K562 (cell line): ENCODE measurements around the gene TRMT2A. TPM values are rescaled to one million over a fixed set of nuclear protein-coding genes. Genes with fewer than 3 reads are reported as not detected.
A peak's percentile ranks its signal among the peaks of the same experiment; 100 is the strongest.

Experiments used
- ARHGAP35 ChIP-seq: fragments of 450-650 bp; IDR thresholded peaks from 2 replicates; pipeline ENCODE4 v1.6.1; 2018; ENCODE audit not compliant: partially characterized antibody
- CBFB ChIP-seq: sonication (generic); formaldehyde crosslinking; IDR thresholded peaks from 2 replicates; pipeline ENCODE4 v1.4.0; 2020; ENCODE audit warnings: mild to moderate bottlenecking, missing genetic modification reagents
- CBX8 ChIP-seq: fragments of 200-600 bp; sonication (generic); IDR thresholded peaks from 2 replicates; pipeline ENCODE4 v1.6.1; 2012; ENCODE audit warnings: borderline replicate concordance, mixed run types, low read depth, mild to moderate bottlenecking, moderate library complexity, mixed read lengths, low read length, control low read depth, inconsistent platforms; ENCODE audit not compliant: poor library complexity, severe bottlenecking; ENCODE audit errors: extremely low read depth
- GABPA ChIP-seq: fragments of 200-800 bp; sonication (Bioruptor generic); conservative IDR thresholded peaks from 2 replicates; pipeline ENCODE4 v1.6.1; 2016; ENCODE audit warnings: low read depth, missing genetic modification characterization, missing compliant biosample characterization
- KDM1A ChIP-seq, 2 experiments: fragments of 450-650 bp; IDR thresholded peaks; 2 replicates each; pipeline ENCODE4 v1.6.1; 2016; ENCODE audit warnings: mild to moderate bottlenecking in 2 of 2
- LEF1 ChIP-seq: fragments of 450-650 bp; IDR thresholded peaks from 2 replicates; pipeline ENCODE4 v1.6.1; 2016; ENCODE audit warnings: mild to moderate bottlenecking
- MNT ChIP-seq, 2 experiments: fragments of 450-650 bp; conservative IDR thresholded peaks; 2 replicates each; pipeline ENCODE4 v1.6.1; 2017; ENCODE audit warnings: mild to moderate bottlenecking in 2 of 2, moderate library complexity in 2 of 2
- NBN ChIP-seq: fragments of 450-650 bp; IDR thresholded peaks from 2 replicates; pipeline ENCODE4 v1.6.1; 2016; ENCODE audit warnings: low read depth, mild to moderate bottlenecking
- NRF1 ChIP-seq, 2 experiments: fragments of 450-650 bp; IDR thresholded peaks in 1 of 2; conservative IDR thresholded peaks in 1 of 2; 2 replicates each; pipeline ENCODE4 v1.6.1; 2014; ENCODE audit warnings: mild to moderate bottlenecking in 2 of 2
- PHB ChIP-seq: fragments of 250-450 bp; sonication (Bioruptor Pico); IDR thresholded peaks from 2 replicates; pipeline ENCODE4 v1.5.0; 2021
- PRDM10 ChIP-seq: fragments of 450-650 bp; IDR thresholded peaks from 2 replicates; pipeline ENCODE4 v1.6.1; 2018; ENCODE audit not compliant: partially characterized antibody
- ZC3H8 ChIP-seq: fragments of 450-650 bp; IDR thresholded peaks from 2 replicates; pipeline ENCODE4 v1.6.1; 2017
- ZNF12 ChIP-seq: sonication (generic); formaldehyde crosslinking; IDR thresholded peaks from 2 replicates; pipeline ENCODE4 v1.4.0; 2020; ENCODE audit warnings: mild to moderate bottlenecking, missing genetic modification reagents
- ZNF354B ChIP-seq: fragments of 250-450 bp; sonication (Bioruptor Pico); IDR thresholded peaks from 2 replicates; pipeline ENCODE4 v1.4.0; 2020
- ZNF398 ChIP-seq: fragments of 250-450 bp; sonication (Bioruptor Pico); IDR thresholded peaks from 2 replicates; pipeline ENCODE4 v1.8.0; 2021; ENCODE audit warnings: moderate library complexity, mild to moderate bottlenecking, inconsistent platforms
- ZNF551 ChIP-seq: fragments of 250-450 bp; sonication (Bioruptor Pico); IDR thresholded peaks from 2 replicates; pipeline ENCODE4 v1.5.0; 2021; ENCODE audit warnings: mild to moderate bottlenecking, moderate library complexity
- ZNF76 ChIP-seq: fragments of 250-450 bp; sonication (Bioruptor Pico); IDR thresholded peaks from 2 replicates; pipeline ENCODE4 v1.4.0; 2020; ENCODE audit warnings: mild to moderate bottlenecking, moderate library complexity, borderline replicate concordance
- ZNF79 ChIP-seq: fragments of 250-450 bp; sonication (Bioruptor Pico); IDR thresholded peaks from 2 replicates; pipeline ENCODE4 v1.4.0; 2020; ENCODE audit warnings: low read depth, mild to moderate bottlenecking, moderate library complexity
- polyA plus RNA-seq, 8 experiments: library from polyadenylated mRNA; depleted of rRNA in 4 of 8; stranded (reverse) in 5 of 8; unstranded in 3 of 8; fragments of >200 nt; fragmentation: Nextera tagmentation in 2 of 8; fragmentation: Illumina TruSeq in 1 of 8; extraction: Ambion mirVana in 2 of 8; extraction: Trizol in 1 of 8; gene quantifications; 2 replicates each; pipeline versions ENCODE4 v1.2.1 to v1.2.3, GENCODE V29; 2011 to 2014; ENCODE audit warnings: inconsistent platforms in 1 of 8, missing spikeins in 1 of 8
- total RNA-seq, 7 experiments: library from RNA; depleted of rRNA in 6 of 7; stranded (reverse); fragments of >200 nt in 6 of 7; fragmentation: Illumina TruSeq in 2 of 7; extraction: Trizol in 2 of 7; gene quantifications; 2 replicates each; pipeline versions ENCODE4 v1.2.1 to v1.2.3, GENCODE V29; 2011 to 2021; ENCODE audit warnings: low replicate concordance in 1 of 7
- TF ChIP-seq, protein P1 (sequence below): fragments of 200-800 bp; sonication (Bioruptor generic); IDR thresholded peaks from 2 replicates; pipeline ENCODE4 v1.6.1; 2017; ENCODE audit warnings: missing genetic modification characterization, missing compliant biosample characterization
- TF ChIP-seq, protein P2 (sequence below): fragments of 250-450 bp; sonication (Bioruptor Pico); IDR thresholded peaks from 2 replicates; pipeline ENCODE4 v1.6.1; 2021; ENCODE audit warnings: mild to moderate bottlenecking

Gene TRMT2A
- total and polyA plus RNA-seq, 9 of the 15 experiments (the other 6 are each of a cell fraction or from before 2014, with no cell fraction given), result 1.6 to 265 (median 140) TPM

DNA sequence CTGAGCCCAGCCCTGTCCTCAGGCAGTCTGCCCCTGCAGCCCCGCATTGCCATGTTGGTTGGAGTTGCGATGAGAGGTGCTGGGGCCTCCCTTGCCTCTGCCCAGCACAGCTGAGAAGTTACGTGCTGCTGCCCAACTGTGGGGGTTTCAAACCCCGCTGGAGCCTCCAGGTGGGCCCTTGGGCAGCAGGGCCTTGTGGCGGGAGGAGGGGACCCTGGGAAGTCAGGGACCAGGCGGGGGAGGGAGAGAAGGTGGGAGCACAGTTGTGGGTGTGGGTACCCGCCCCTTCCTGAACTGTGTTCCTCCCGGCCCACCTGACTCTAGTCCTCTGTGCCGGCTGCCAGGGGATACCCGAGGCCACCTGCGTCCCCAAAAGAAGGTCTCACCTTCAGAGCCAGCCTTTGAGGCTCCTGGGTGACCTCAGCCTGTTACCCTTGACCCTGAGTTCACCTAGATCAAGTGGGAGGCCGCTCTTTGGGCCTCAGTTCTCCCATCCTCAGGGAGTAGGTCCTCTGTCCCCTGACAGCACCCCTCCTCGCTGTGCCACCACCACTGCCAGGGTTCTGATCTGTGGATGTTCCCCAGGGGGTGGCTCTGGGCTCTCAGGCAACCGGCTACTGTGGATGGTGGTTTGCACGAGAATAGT lies 41.5 kb upstream of the TRMT2A start (continued):
- TF ChIP-seq PRDM10, result no peak
- TF ChIP-seq ARHGAP35, result no peak
- TF ChIP-seq ZNF398 (CRISPR knock-in tag), result no peak
- no peak for TF ChIP-seq CBX8
- TF ChIP-seq NRF1 (conservative IDR thresholded peaks at IDR 0.05 in 1 of 2, IDR thresholded peaks at IDR 0.05 in 1 of 2), result no peak
- TF ChIP-seq ZC3H8, result no peak
- TF ChIP-seq, protein P1, sequence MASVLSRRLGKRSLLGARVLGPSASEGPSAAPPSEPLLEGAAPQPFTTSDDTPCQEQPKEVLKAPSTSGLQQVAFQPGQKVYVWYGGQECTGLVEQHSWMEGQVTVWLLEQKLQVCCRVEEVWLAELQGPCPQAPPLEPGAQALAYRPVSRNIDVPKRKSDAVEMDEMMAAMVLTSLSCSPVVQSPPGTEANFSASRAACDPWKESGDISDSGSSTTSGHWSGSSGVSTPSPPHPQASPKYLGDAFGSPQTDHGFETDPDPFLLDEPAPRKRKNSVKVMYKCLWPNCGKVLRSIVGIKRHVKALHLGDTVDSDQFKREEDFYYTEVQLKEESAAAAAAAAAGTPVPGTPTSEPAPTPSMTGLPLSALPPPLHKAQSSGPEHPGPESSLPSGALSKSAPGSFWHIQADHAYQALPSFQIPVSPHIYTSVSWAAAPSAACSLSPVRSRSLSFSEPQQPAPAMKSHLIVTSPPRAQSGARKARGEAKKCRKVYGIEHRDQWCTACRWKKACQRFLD (CRISPR knock-in tag), result no peak
- TF ChIP-seq ZNF79, result no peak
- TF ChIP-seq CBFB (CRISPR knock-in tag), result no peak
- TF ChIP-seq NBN, result no peak
- no peak for TF ChIP-seq LEF1
- 0 out of 2 replicates have a peak, but pooled peaks have one; percentile 21 for TF ChIP-seq ZNF76 (CRISPR knock-in tag)
- no peak for TF ChIP-seq GABPA (tag)
- 0 out of 2 replicates have a peak, but pooled peaks have one; percentile 50 for TF ChIP-seq PHB
- no peak for TF ChIP-seq ZNF551
- TF ChIP-seq KDM1A (IDR thresholded peaks at IDR 0.05), result no peak
- TF ChIP-seq ZNF354B, result no peak
- no peak for TF ChIP-seq ZNF12 (CRISPR knock-in tag)
- TF ChIP-seq, protein P2, sequence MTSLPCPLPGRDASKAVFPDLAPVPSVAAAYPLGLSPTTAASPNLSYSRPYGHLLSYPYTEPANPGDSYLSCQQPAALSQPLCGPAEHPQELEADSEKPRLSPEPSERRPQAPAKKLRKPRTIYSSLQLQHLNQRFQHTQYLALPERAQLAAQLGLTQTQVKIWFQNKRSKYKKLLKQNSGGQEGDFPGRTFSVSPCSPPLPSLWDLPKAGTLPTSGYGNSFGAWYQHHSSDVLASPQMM, result no peak
- TF ChIP-seq MNT (conservative IDR thresholded peaks at IDR 0.05), result no peak
